PFSK-1 (cell line): Measurements from ENCODE around the gene PCSK6.

ENCODE experiments used
- FOXP2 ChIP-seq: optimal IDR thresholded peaks from 2 replicates; pipeline ENCODE3; 2011; ENCODE audit warnings: borderline replicate concordance, control low read depth, inconsistent platforms; ENCODE audit not compliant: insufficient read depth; ENCODE audit errors: extremely low read length, extremely low read depth
- POLR2AphosphoS5 ChIP-seq: IDR thresholded peaks from 2 replicates; pipeline ENCODE4 v1.6.1; 2012; ENCODE audit warnings: low read depth, mild to moderate bottlenecking, control low read depth, low read length, moderate library complexity
- REST ChIP-seq, 2 experiments: IDR thresholded peaks; 2 replicates each; pipeline versions ENCODE4 v1.6.1 to v1.8.0; 2011 to 2012; ENCODE audit warnings: low read depth in 2 of 2, low read length in 2 of 2, control low read depth in 1 of 2, inconsistent platforms in 1 of 2, mild to moderate bottlenecking in 1 of 2, moderate library complexity in 1 of 2; ENCODE audit not compliant: insufficient read depth in 1 of 2
- SIN3A ChIP-seq: IDR thresholded peaks from 2 replicates; pipeline ENCODE4 v1.6.1; 2012; ENCODE audit warnings: mild to moderate bottlenecking, low read length, moderate library complexity, borderline replicate concordance; ENCODE audit not compliant: insufficient read depth
- TAF1 ChIP-seq: IDR thresholded peaks from 2 replicates; pipeline ENCODE4 v1.6.1; 2012; ENCODE audit warnings: low read length, control low read depth, borderline replicate concordance; ENCODE audit not compliant: insufficient read depth

DNA sequence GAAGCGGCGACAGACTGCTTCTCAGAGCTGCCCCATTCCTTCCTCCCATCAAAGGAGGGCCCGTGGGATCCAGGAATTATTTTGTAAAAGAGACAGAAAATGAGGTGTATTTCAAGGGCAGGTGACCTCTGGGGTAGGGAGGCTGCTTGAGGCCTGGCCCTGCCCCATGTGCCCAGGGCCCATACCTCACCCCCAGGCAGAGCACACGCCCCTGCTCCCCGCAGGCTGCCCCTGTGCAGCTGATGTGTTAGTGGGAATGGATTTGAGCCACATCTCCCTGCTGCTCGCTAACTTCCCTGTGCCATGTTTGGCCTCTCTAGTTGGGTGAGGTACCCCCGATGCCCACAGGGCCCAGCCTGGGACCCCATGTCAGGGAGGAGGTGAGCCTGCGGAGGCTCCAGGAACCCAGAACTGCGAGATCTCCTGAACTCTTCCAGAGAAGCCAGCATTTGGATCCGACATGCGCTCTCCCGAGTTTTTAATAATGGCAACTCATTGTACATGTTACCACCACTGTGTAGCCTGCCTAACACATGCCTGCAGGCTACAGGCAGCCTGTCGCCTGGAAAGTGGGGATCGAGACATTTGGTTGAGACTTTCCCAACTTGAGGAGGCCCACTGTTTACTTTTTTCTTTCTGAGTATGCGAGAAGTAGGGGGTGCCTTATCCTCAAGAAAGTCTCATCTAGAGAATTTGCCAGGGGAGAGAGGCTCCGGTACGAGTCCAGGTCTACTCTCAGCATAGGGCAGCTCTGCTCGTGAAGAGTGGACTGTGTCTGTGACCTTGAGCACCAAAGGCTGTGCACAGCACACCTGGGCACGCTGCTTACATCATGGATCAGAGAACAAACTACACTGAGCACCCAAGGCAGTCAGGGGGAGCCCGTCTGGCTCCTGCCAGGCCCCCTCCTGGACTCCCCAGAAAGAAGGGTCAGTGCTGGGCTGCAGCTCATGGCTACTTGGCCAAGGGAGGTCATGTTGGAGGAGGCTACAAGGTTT is 36.1 kb downstream of the PCSK6 start:
- TF ChIP-seq POLR2AphosphoS5 = no peak
- TF ChIP-seq TAF1 = no peak
- TF ChIP-seq REST (IDR thresholded peaks at IDR 0.05; ENCODE audit: insufficient read depth in 1 of 2, low read depth in 2 of 2, low read length in 2 of 2) = no peak
- TF ChIP-seq FOXP2 = no peak
- no peak for TF ChIP-seq SIN3A
